ENCODE measurements around the gene PDE2A.

- no peak for TF ChIP-seq CTCF (IDR thresholded peaks at IDR 0.05; ENCODE audit: poor library complexity)
- TF ChIP-seq EZH2 (IDR thresholded peaks at IDR 0.05; ENCODE audit: borderline replicate concordance), result no peak
- TF ChIP-seq EZH2phosphoT487 (IDR thresholded peaks at IDR 0.05; ENCODE audit: low read depth, severe bottlenecking, unreplicated experiment), result no peak
These were observed 96.9 kb downstream of the PDE2A start for GRCh38 chr11:72577271-72577721.
